ENCODE measurements around the gene PAK1.

- TF ChIP-seq RNF2 (IDR thresholded peaks at IDR 0.05; ENCODE audit: borderline replicate concordance, low read depth, low read length, missing control alignments, poor library complexity, severe bottlenecking) (no peak), ZNF274 (IDR thresholded peaks at IDR 0.05; ENCODE audit: borderline replicate concordance, extremely low read depth, low read length) (no peak), POLR2A (IDR thresholded peaks at IDR 0.05; ENCODE audit: control extremely low read depth in 1 of 2, low read depth in 2 of 2, low read length in 2 of 2) (no peak), CBX8 (IDR thresholded peaks at IDR 0.05; ENCODE audit: borderline replicate concordance, low read depth, low read length) (no peak), POU5F1 (IDR thresholded peaks at IDR 0.05; ENCODE audit: low read depth, low read length) (no peak), EZH2 (IDR thresholded peaks at IDR 0.05; ENCODE audit: low read depth, low read length, severe bottlenecking) (no peak), POLR2AphosphoS5 (IDR thresholded peaks at IDR 0.05; ENCODE audit: low read depth, low read length) (no peak), TAF1 (IDR thresholded peaks at IDR 0.05; ENCODE audit: low read depth, low read length) (no peak), CHD1 (IDR thresholded peaks at IDR 0.05; ENCODE audit: low read depth, low read length) (no peak)
- TF ChIP-seq, protein P1, sequence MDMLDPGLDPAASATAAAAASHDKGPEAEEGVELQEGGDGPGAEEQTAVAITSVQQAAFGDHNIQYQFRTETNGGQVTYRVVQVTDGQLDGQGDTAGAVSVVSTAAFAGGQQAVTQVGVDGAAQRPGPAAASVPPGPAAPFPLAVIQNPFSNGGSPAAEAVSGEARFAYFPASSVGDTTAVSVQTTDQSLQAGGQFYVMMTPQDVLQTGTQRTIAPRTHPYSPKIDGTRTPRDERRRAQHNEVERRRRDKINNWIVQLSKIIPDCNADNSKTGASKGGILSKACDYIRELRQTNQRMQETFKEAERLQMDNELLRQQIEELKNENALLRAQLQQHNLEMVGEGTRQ (IDR thresholded peaks at IDR 0.05; ENCODE audit: low read length), result no peak
- TF ChIP-seq, protein P2, sequence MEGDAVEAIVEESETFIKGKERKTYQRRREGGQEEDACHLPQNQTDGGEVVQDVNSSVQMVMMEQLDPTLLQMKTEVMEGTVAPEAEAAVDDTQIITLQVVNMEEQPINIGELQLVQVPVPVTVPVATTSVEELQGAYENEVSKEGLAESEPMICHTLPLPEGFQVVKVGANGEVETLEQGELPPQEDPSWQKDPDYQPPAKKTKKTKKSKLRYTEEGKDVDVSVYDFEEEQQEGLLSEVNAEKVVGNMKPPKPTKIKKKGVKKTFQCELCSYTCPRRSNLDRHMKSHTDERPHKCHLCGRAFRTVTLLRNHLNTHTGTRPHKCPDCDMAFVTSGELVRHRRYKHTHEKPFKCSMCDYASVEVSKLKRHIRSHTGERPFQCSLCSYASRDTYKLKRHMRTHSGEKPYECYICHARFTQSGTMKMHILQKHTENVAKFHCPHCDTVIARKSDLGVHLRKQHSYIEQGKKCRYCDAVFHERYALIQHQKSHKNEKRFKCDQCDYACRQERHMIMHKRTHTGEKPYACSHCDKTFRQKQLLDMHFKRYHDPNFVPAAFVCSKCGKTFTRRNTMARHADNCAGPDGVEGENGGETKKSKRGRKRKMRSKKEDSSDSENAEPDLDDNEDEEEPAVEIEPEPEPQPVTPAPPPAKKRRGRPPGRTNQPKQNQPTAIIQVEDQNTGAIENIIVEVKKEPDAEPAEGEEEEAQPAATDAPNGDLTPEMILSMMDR (IDR thresholded peaks at IDR 0.05; ENCODE audit: control extremely low read depth in 1 of 3, insufficient read depth in 1 of 3, low read depth in 1 of 3, low read length in 3 of 3), result no peak
Observed at GRCh38 chr11:77400775-77401449, 73.0 kb downstream of the PAK1 start.
